GM08714 (cell line): ENCODE data around the gene RNF13.
"Not testable (repeated sequence)": the region's sequence is repeated elsewhere in the genome, so short reads cannot be mapped to it uniquely, and the experiment has no call there.

ENCODE experiments used
- H3K4me3 ChIP-seq: fragments of 200-500 bp; sonication (Bioruptor generic); 2 replicates; pipeline ENCODE4 v1.5.1; 2014; ENCODE audit warnings: mild to moderate bottlenecking, low read length, inconsistent platforms
- ZNF274 ChIP-seq: IDR thresholded peaks from 2 replicates; pipeline ENCODE4 v1.6.1; 2012; ENCODE audit warnings: mild to moderate bottlenecking, low read depth, low read length

Gene RNF13

GRCh38 chr3:149917124-149917667 is 104.2 kb downstream of the RNF13 start:
- TF ChIP-seq ZNF274: no peak
- no peak overlapping the region for H3K4me3 ChIP-seq

- no peak for TF ChIP-seq ZNF274
These were observed 106.5 kb downstream of the RNF13 start for GRCh38 chr3:149919509-149919908.

DNA sequence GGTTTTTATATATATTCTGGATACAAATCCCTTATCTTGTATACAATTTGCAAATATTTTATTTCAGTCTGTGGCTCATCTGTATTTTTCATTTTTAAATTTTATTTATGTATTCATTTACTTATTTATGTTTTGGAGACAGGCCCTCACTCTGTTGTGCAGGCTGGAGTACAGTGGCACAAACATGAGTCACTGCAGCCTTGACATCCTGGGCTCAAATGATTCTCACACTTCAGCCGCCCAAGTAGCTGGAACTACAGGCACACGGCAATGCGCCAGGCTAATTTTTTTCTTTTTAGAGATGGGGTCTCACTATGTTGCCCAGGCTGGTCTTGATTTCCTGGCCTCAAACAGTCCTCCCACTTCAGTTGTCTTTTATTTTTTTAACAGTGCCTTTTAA is 107.1 kb downstream of the RNF13 start:
- H3K4me3 ChIP-seq: no peak overlapping the region
- no peak for TF ChIP-seq ZNF274

More at GRCh38 chr3:149919509-149919908, 106.5 kb downstream of the RNF13 start:
- H3K4me3 ChIP-seq: no peak overlapping the region

DNA sequence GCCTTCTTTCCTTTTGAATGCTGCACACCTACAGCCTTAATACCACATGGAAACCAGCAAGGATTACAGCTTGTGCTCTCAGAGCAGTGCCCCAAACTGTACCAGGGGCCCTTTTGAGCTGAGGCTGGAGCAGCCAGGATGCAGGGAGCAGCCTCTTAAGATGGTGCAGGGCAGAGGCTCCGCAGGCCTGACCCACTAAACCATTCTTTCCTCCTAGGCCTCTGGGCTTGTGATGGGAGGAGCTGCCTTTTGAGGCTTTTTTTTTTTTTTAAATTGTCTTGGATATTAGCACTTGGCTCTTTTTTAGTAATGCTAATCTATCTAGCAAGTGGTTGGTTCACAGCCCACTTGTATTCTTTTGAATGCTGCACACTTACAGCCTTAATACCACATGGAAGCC is 120.0 kb downstream of the RNF13 start:
- TF ChIP-seq ZNF274: no peak
- H3K4me3 ChIP-seq: no peak overlapping the region

GRCh38 chr3:149933858-149934257 is 120.8 kb downstream of the RNF13 start:
- TF ChIP-seq ZNF274: no peak
- no peak overlapping the region for H3K4me3 ChIP-seq

DNA sequence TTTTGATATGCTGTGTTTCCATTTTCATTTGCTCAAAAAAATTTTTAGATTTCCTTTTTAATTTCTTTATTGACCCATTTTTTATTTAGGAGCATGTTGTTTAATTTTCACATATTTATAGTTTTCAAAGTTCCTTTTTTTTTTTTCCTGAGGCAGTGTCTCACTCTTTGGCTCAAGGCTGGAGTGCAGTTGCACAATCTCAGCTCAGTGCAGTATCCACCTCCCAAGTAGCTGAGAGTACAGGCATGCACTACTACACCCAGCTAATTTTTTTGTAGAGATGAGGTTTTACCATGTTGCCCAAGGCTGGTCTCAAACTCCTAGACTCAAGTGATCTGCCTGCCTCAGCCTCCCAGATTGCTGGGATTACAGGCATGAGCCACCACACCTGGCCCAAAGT is 121.5 kb downstream of the RNF13 start:
- no peak overlapping the region for H3K4me3 ChIP-seq

GRCh38 chr3:149936812-149937230 is 123.8 kb downstream of the RNF13 start:
- TF ChIP-seq ZNF274: no peak
- H3K4me3 ChIP-seq: no peak overlapping the region

More for the DNA sequence above, 121.5 kb downstream of the RNF13 start:
- TF ChIP-seq ZNF274: no peak

GRCh38 chr3:149938392-149939055 is 125.5 kb downstream of the RNF13 start:
- not testable (repeated sequence) for H3K4me3 ChIP-seq

GRCh38 chr3:149941186-149941585 is 128.2 kb downstream of the RNF13 start:
- H3K4me3 ChIP-seq: no peak overlapping the region
- no peak for TF ChIP-seq ZNF274

DNA sequence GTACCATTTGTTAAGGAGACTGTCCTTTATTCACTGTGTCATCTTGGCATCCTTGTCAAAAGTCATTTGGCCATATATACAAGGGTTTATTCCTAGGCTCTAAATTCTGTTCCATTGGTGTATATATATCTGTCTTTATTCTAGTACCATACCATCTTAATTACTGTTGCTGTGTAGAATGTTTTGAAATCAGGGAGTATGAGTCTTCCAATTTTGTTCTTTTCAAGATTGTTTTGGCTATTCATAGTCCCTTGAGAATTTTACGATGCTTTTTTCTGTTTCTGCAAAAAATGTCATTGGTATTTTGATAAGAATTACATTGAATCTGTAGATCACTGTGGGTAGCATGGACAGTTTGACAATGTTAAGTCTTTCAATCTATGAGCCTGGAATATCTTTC is 128.9 kb downstream of the RNF13 start:
- no peak overlapping the region for H3K4me3 ChIP-seq
- no peak for TF ChIP-seq ZNF274

DNA sequence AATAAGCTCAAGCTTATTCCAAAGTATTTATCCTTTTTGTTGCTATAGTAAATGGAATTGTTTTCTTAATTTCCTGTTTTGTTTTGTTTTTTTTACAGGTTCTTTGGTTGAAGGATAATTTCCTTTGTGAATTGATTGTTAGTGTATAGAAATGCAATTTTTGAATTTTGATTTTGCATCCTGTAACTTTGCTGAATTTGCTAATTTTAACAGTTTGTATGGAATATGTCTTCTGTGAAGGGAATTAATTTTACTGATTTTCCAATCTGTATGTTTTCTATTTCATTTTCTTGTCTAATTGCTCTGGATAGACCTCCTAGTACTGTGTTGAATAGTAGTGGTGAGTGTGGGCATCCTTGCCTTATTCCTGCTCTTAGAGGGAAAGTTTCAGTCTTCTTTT is 129.4 kb downstream of the RNF13 start:
- no peak for TF ChIP-seq ZNF274
- no peak overlapping the region for H3K4me3 ChIP-seq

DNA sequence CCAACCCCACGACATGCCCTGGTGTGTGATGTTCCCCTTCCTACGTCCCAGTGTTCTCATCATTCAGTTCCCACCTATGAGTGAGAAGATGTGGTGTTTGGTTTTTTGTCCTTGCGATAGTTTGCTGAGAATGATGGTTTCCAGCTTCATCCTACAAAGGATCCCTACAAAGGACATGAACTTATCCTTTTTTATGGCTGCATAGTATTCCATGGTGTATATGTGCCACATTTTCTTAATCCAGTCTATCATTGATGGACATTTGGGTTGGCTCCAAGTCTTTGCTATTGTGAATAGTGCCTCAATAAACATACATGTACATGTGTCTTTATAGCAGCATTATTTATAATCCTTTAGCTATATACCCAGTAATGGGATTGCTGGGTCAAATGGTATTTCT is 131.0 kb downstream of the RNF13 start:
- H3K4me3 ChIP-seq: not testable (repeated sequence)

- no peak for TF ChIP-seq ZNF274
- H3K4me3 ChIP-seq: no peak overlapping the region
These were observed 134.2 kb downstream of the RNF13 start for GRCh38 chr3:149947231-149947630.

GRCh38 chr3:149949181-149949580 is 136.2 kb downstream of the RNF13 start:
- no peak overlapping the region for H3K4me3 ChIP-seq
- TF ChIP-seq ZNF274: no peak

GRCh38 chr3:149954812-149955211 is 141.8 kb downstream of the RNF13 start:
- no peak overlapping the region for H3K4me3 ChIP-seq
- no peak for TF ChIP-seq ZNF274

- no peak overlapping the region for H3K4me3 ChIP-seq
- no peak for TF ChIP-seq ZNF274
These were observed 142.4 kb downstream of the RNF13 start for GRCh38 chr3:149955449-149955848.
